Measurements from ENCODE around the gene DVL3.

- TF ChIP-seq CTCF (IDR thresholded peaks at IDR 0.05; ENCODE audit: poor library complexity) (no peak), EZH2 (IDR thresholded peaks at IDR 0.05; ENCODE audit: borderline replicate concordance) (no peak)
Observed at GRCh38 chr3:184158404-184158803, 3.2 kb downstream of the DVL3 start.

Measured in hepatocyte (in vitro differentiated cells).